Thyroid gland (tissue), 4 donors: ENCODE measurements around the gene IGSF6.

Experiments used
- CTCF ChIP-seq, 6 experiments: fragments of 200-600 bp in 3 of 6; fragments of 450-650 bp in 3 of 6; sonication (generic) in 3 of 6; IDR thresholded peaks; one replicate each; pipeline ENCODE4 v1.5.1; 2016 to 2019; ENCODE audit warnings: antibody characterized with exemption in 6 of 6, mild to moderate bottlenecking in 2 of 6, inconsistent platforms in 1 of 6, moderate library complexity in 1 of 6
- POLR2A ChIP-seq, 2 donors: fragments of 450-650 bp; IDR thresholded peaks; one replicate each; pipeline ENCODE4 v1.6.1; 2017; ENCODE audit warnings: antibody characterized with exemption in 2 of 2, mild to moderate bottlenecking in 2 of 2, moderate library complexity in 1 of 2

- TF ChIP-seq CTCF (IDR thresholded peaks at IDR 0.05) = no peak
- no peak for TF ChIP-seq POLR2A (IDR thresholded peaks at IDR 0.05)
Measured at GRCh38 chr16:21646091-21646490, 6.3 kb downstream of the IGSF6 start.
